B cell (primary cell): ENCODE data around the gene OR4K5.

ENCODE experiments used
- CTCF ChIP-seq: fragments of 200-600 bp; IDR thresholded peaks from one replicate; pipeline ENCODE4 v1.8.0; 2022; ENCODE audit warnings: antibody characterized with exemption, mild to moderate bottlenecking
- EZH2 ChIP-seq: IDR thresholded peaks from 2 replicates; pipeline ENCODE4 v1.6.1; 2012; ENCODE audit warnings: borderline replicate concordance, low read depth, mild to moderate bottlenecking, moderate library complexity, low read length; ENCODE audit not compliant: insufficient read depth, poor library complexity, severe bottlenecking

- TF ChIP-seq CTCF (no peak), EZH2 (no peak)
Measured at GRCh38 chr14:19900999-19901398, 19.4 kb upstream of the OR4K5 start.
